T1000 (cell line): ENCODE data around the gene TMEM150C.

ENCODE experiments used
- DNase-seq: peaks from one replicate; lab custom pipeline; 2025; ENCODE audit warnings: mixed read lengths; lab: John Stamatoyannopoulos, UW

Gene TMEM150C

GRCh38 chr4:82561786-82562563, at the start of gene TMEM150C:
TMEM150C (minus strand) TSS chr4:82561988; CDS start chr4:82504657, 57,331 bp downstream.
- no peak for DNase-seq

GRCh38 chr4:82611527-82611926, 49.7 kb upstream of the TMEM150C start:
- DNase-seq: no peak

- DNase-seq: no peak
Measured at GRCh38 chr4:82610041-82610440, 48.3 kb upstream of the TMEM150C start.

GRCh38 chr4:82606622-82607021, 44.8 kb upstream of the TMEM150C start:
- DNase-seq: no peak

GRCh38 chr4:82604522-82604921, 42.7 kb upstream of the TMEM150C start:
- DNase-seq: no peak

GRCh38 chr4:82601242-82602015, 39.6 kb upstream of the TMEM150C start:
- DNase-seq: no peak

GRCh38 chr4:82599336-82599735, 37.5 kb upstream of the TMEM150C start:
- no peak for DNase-seq

- DNase-seq: no peak
Measured at GRCh38 chr4:82594456-82594855, 32.7 kb upstream of the TMEM150C start.

GRCh38 chr4:82593411-82593810, 31.6 kb upstream of the TMEM150C start:
- DNase-seq: no peak

GRCh38 chr4:82592639-82593038, 30.9 kb upstream of the TMEM150C start:
- DNase-seq: no peak

GRCh38 chr4:82591592-82591991, 29.8 kb upstream of the TMEM150C start:
- no peak for DNase-seq

GRCh38 chr4:82589756-82590155, 28.0 kb upstream of the TMEM150C start:
- DNase-seq: no peak

GRCh38 chr4:82588771-82589270, 27.0 kb upstream of the TMEM150C start:
- DNase-seq: no peak

GRCh38 chr4:82587826-82588540, 26.2 kb upstream of the TMEM150C start:
- no peak for DNase-seq

- DNase-seq: no peak
Measured at GRCh38 chr4:82585690-82586435, 24.1 kb upstream of the TMEM150C start.

GRCh38 chr4:82584931-82585330, 23.1 kb upstream of the TMEM150C start:
- DNase-seq: no peak

GRCh38 chr4:82583897-82584587, 22.3 kb upstream of the TMEM150C start:
- DNase-seq: no peak

GRCh38 chr4:82579932-82580331, 18.1 kb upstream of the TMEM150C start:
- DNase-seq: no peak

- DNase-seq: no peak
Measured at GRCh38 chr4:82578935-82579334, 17.1 kb upstream of the TMEM150C start.

GRCh38 chr4:82577451-82577850, 15.7 kb upstream of the TMEM150C start:
- no peak for DNase-seq

- no peak for DNase-seq
Measured at GRCh38 chr4:82569727-82570126, 7.9 kb upstream of the TMEM150C start.
